C1 segment of cervical spinal cord (tissue), 14 donors: ENCODE data around the gene STK32A.

Experiments used
- DNase-seq, 14 donors: peaks; one replicate each; lab custom pipeline; 2025; lab: John Stamatoyannopoulos, UW

The STK32A gene

DNA sequence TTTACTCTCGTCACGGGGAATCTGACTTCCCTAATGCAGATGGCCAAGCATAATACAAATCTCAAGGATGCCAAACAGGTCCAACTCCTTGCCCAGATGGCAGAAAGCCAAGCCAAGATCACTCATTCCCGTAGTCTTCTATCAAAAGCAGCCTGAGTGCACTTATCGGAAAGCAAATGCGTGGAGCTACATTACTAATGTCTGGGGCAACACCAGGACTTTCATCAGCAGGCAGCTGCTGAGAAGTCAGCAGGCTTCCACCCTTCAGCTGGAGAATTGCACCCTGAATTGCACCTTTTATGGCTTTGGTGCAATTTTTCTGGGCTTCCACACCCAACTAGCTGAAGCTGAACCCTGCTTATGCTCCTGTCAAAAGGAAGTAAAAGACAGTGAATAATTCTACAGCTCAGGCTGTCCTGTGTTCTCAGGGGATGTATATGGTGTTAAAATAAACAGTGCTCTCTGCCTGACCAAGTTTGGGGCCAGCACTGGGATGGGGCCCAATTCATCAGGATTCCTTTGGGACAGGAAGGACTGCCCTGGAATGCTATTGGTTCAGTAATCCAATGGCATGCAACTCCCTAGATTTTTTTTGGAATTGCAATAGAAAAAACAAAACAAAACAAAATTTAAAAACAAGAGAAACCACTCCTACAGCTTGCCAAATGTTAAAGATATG, 182.4 kb downstream of the STK32A start:
- DNase-seq: peak in 2 of 14 donors; percentile 32 to 76

DNA sequence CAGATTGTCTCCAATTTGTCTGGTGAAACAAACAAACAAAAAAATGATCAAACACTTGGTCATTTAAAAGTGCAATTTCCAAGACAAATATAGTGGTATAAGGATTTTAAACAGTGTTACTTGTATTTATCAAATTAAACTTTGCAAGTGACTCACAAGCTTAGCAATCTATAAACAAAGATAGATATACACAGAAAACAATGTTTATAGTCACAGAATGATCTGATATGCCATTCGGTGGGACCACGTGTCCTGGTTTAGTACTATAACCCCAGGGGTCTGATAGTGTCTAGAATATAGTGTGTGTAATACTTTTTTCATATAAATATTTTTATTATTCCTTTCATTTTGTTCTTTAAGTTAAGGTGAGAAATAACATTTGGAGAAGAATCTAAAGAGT, 183.8 kb downstream of the STK32A start:
- DNase-seq: no peak

DNA sequence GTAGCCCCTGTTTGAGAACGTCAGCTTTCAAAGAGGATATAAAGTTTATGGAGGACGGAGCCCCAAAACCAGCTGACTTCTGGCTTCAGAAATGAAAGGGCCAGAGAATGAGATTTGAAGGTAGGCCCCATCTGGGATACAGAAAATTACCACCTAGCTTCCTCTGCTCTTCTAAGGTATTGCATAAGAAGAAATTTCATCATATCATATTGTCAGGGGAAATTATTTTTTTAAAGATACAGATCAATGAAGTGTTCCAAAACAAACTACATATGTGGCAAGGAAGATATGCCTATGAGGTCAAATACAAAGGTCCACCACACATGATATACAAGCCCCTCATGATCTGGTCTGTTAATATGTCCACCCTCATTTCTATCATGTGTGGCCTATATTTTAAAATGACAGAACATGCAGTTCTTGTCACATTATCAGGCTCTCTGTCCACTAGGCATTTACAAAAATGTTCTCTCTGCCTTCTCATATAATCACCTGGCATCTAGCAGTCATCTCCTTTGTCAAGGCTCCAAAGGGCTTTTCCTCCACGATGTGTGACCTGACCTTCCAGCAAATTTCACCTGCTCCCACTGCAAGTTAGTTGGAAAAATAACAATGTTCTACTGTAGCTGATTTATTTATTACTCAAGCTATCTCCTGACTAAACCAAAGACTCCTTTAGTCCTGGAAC, 192.0 kb downstream of the STK32A start:
- no peak for DNase-seq

DNA sequence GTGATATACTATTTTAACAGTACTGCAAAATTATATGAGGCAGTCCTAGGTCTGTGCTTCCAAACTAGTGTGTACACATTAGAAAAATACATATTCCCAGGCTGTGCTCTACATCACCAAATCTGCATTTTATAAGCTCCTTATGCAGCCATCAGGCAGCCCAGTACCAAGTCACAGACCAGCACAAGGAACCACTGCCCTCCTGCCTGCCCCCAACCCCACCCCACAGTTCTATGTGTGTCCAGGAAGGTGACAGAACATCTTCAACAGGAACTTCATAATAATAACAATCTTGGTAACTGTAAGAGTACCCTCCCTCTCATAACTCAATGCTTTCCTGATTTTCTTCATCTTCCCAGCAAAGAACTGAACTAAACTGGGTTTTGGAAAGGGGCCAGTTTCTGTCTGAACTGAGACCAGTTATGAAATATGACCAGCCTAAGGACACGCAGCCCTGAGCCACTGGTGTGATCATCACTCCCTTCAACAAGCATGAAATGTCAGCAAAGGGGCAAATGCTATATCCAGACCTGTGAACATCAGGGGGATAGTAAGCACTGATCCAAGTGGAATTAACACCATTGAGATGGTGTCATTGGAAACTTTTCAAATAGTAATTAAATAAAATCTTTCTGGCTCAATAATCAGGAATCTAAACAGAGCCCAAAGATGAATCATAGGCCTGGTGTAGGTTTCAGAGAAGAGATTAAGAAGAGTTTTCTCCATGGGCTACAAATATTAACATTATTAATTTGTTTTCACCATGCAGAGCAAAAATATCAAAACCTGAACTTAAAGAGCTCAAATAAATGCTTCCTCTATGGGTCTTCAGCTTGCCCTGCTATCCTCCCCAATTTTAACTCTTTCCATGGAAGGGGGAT, 192.9 kb downstream of the STK32A start:
- DNase-seq: no peak

DNA sequence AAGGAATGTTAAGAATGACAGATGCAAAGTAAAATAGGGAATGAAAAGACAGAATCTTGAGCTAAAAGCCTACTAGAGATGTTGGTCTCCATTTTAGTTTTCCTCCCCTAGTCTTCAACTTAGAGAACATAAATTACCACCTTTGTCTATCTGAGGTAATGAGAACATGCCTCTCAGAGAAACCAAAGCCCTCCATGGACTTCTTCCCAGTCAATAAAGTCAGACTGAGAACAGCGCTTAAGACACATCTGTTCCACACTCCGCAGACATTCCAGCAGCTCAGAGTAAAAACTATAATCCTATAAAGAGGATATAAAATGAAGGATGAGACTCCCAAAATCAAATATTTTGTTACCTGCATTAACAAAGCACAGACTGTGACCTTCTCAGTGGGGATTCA, 195.8 kb downstream of the STK32A start:
- no peak for DNase-seq

DNA sequence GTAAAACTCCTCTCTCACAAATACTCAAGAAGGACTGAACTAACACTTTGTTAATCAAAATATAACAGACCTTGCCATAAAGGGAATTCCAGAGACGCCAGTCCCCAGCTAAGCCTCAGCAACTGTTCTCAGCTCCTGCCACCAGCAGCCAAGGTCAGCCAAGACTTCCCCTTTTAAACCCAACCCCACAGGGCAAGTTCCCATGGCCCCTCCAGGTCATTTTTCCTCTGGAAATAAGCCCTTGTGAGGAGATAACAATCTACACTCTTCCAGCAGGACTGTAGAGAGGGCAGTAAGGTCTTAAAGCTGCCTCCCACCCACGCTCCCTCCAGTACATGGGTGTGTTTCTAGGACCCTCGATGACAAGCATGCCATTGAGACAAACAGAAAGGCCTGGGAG, 196.8 kb downstream of the STK32A start:
- DNase-seq: no peak

DNA sequence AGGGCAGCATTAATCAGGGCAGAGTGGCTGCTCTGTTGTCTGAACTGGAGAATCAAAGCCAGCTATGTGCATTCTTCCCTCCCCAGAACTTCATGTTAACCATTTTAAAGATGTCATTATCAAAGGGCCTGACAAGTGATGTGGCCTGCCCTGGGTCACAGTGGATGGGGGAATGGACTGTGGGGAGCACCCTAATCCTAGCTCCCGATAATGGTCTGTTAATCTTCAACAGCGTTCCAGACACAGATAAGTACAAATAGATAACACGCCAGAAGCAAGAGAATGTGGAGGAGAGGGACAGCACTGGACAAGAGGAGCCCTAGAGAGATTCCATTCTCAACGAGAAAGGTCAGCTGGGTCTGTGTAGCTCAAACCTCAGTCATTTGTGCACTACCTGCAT, 197.5 kb downstream of the STK32A start:
- DNase-seq: no peak

DNA sequence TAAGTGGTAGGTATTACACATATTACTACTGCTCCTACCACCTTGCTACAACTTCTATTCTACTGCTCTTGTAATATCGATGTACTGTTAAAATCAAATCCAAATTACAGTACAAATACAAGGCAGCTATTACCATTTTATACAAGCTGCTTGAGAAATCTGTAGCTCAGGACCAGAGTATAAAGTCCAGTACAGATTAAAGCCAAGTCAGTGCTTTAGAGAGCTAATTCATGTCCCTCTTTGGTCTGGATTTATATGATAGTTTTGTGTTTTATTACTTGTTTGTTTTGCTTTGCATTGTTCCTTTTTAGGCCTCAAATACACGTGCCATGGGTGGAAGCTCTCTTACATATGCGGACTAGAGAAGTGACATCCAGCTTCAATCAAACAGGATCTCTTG, 199.2 kb downstream of the STK32A start:
- DNase-seq: no peak

DNA sequence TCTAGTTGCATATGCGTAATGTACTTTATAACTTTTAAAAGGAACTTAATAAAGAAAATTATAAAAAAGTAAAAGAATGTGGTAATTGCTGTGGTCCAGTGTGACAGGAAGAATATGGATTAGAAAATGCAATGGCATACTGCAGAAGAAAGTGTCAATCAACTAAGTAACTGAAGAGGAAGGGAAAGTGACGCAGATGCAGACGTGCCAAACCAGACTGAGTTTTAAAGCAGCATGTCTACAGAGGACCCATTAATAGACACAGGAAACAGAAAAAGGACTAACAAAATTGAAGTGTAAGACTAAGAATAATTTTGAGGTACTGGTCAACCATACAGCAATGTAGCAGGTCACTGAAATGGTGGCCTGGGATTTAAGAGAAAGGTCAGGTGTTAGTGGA, 201.8 kb downstream of the STK32A start:
- no peak for DNase-seq

DNA sequence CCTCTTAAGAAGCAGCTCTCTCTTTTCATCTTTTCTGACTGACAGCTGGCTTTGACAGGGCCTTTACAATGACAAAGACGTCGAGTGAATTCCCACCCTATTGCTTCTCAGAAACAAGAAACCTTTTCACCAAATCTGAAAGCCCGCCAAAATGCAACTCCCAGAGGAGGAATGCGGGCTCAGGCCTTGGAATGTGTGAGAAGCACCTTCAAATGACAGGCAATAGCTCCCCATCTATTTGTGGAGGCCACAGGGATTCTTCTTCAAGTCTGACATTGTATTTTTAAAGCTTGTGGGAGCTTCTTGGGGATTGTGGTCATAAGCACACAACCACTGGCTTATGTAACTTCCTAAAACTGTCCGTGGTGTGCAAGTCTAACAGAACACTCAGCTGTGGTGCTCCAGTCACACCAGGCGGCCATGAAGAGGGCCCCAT, 202.4 kb downstream of the STK32A start:
- DNase-seq: peak in 2 of 14 donors; percentile 7 to 14
